Neural cell (in vitro differentiated cells): ENCODE measurements around the gene PFKFB3. TPM values are rescaled to one million over a fixed set of nuclear protein-coding genes. Genes with fewer than 3 reads are reported as not detected.

Source experiments
- H2AFZ ChIP-seq: fragments of 200-600, 300-800 bp; sonication (generic), shearing (Covaris generic); 2 replicates; pipeline ENCODE4 v1.6.0; 2014; ENCODE audit warnings: low read depth, mild to moderate bottlenecking, antibody characterized with exemption, low read length, moderate library complexity
- H3F3A ChIP-seq: fragments of 200-600 bp; shearing (Covaris generic); 2 replicates; pipeline ENCODE4 v1.6.1; 2016; ENCODE audit warnings: mild to moderate bottlenecking, moderate library complexity, mixed read lengths, antibody characterized with exemption, low read length; ENCODE audit not compliant: insufficient read depth, poor library complexity, severe bottlenecking
- H3K27ac ChIP-seq: fragments of 200-600, 300-800 bp; sonication (generic), shearing (Covaris generic); 2 replicates; pipeline ENCODE4 v1.5.1; 2014; ENCODE audit warnings: mild to moderate bottlenecking, low read length, moderate library complexity
- H3K27me3 ChIP-seq: fragments of 300-800, 200-600 bp; sonication (generic), shearing (Covaris generic); 2 replicates; pipeline ENCODE4 v1.6.0; 2014; ENCODE audit warnings: mild to moderate bottlenecking, low read depth, low read length, moderate library complexity; ENCODE audit not compliant: insufficient read depth
- H3K36me3 ChIP-seq: fragments of 300-800, 200-600 bp; sonication (generic), shearing (Covaris generic); 2 replicates; pipeline ENCODE4 v1.5.1; 2014; ENCODE audit warnings: mild to moderate bottlenecking, antibody characterized with exemption, low read length, moderate library complexity; ENCODE audit not compliant: insufficient read depth
- H3K4me2 ChIP-seq: fragments of 300-800, 200-600 bp; sonication (generic), shearing (Covaris generic); 2 replicates; pipeline ENCODE4 v1.6.0; 2014; ENCODE audit warnings: mild to moderate bottlenecking, low read length
- H3K4me3 ChIP-seq: fragments of 300-800, 200-600 bp; sonication (generic), shearing (Covaris generic); 2 replicates; pipeline ENCODE4 v1.5.1; 2014; ENCODE audit warnings: mild to moderate bottlenecking, low read length, moderate library complexity
- H3K79me2 ChIP-seq: fragments of 200-600 bp; shearing (Covaris generic); replicated peaks from 2 replicates; pipeline ENCODE4 v1.6.0; 2014; ENCODE audit warnings: mild to moderate bottlenecking, low read length, moderate library complexity; ENCODE audit not compliant: insufficient read depth
- H3K9ac ChIP-seq: fragments of 300-800, 200-600 bp; sonication (generic), shearing (Covaris generic); 2 replicates; pipeline ENCODE4 v1.6.1; 2016; ENCODE audit warnings: mild to moderate bottlenecking, low read length, mixed read lengths
- H3K9me2 ChIP-seq: fragments of 200-600 bp; shearing (Covaris generic); 2 replicates; pipeline ENCODE4 v1.6.1; 2016; ENCODE audit warnings: mild to moderate bottlenecking, low read length, mixed read lengths; ENCODE audit not compliant: insufficient read depth
- H3K9me3 ChIP-seq: fragments of 200-600, 300-800 bp; sonication (generic), shearing (Covaris generic); 2 replicates; pipeline ENCODE4 v1.6.1; 2016; ENCODE audit warnings: mild to moderate bottlenecking, mixed run types, low read length, moderate library complexity, mixed read lengths
- H4K20me1 ChIP-seq: fragments of 200-600 bp; shearing (Covaris generic); 2 replicates; pipeline ENCODE4 v1.6.1; 2016; ENCODE audit warnings: mild to moderate bottlenecking, mixed run types; ENCODE audit not compliant: insufficient read depth
- CTCF ChIP-seq: fragments of 450-650 bp; IDR thresholded peaks from 2 replicates; pipeline ENCODE4 v1.5.1; 2014; ENCODE audit warnings: antibody characterized with exemption, mild to moderate bottlenecking, moderate library complexity; ENCODE audit not compliant: poor library complexity, severe bottlenecking
- EP300 ChIP-seq: fragments of 450-650 bp; conservative IDR thresholded peaks from 2 replicates; pipeline ENCODE4 v1.6.1; 2014; ENCODE audit warnings: antibody characterized with exemption, mild to moderate bottlenecking, moderate library complexity; ENCODE audit not compliant: poor library complexity, severe bottlenecking
- EZH2 ChIP-seq: fragments of 200-600, 300-800 bp; shearing (Covaris generic), sonication (generic); IDR thresholded peaks from 2 replicates; pipeline ENCODE4 v1.6.1; 2014; ENCODE audit warnings: antibody characterized with exemption, low read length, borderline replicate concordance, mild to moderate bottlenecking; ENCODE audit not compliant: insufficient read depth, poor library complexity, severe bottlenecking
- MXI1 ChIP-seq: fragments of 450-650 bp; conservative IDR thresholded peaks from 2 replicates; pipeline ENCODE4 v1.6.1; 2014; ENCODE audit warnings: antibody characterized with exemption, mild to moderate bottlenecking; ENCODE audit not compliant: poor library complexity, severe bottlenecking
- POLR2AphosphoS5 ChIP-seq: IDR thresholded peaks from 2 replicates; pipeline ENCODE4 v1.6.1; 2012
- RAD21 ChIP-seq: fragments of 450-650 bp; conservative IDR thresholded peaks from 2 replicates; pipeline ENCODE4 v1.6.1; 2014; ENCODE audit warnings: antibody characterized with exemption, mild to moderate bottlenecking, moderate library complexity
- REST ChIP-seq: IDR thresholded peaks from 2 replicates; pipeline ENCODE4 v1.6.1; 2012; ENCODE audit warnings: borderline replicate concordance
- SMC3 ChIP-seq: fragments of 450-650 bp; conservative IDR thresholded peaks from 2 replicates; pipeline ENCODE4 v1.6.1; 2014; ENCODE audit warnings: antibody characterized with exemption, mild to moderate bottlenecking, moderate library complexity; ENCODE audit not compliant: poor library complexity
- TAF1 ChIP-seq: IDR thresholded peaks from 2 replicates; pipeline ENCODE4 v1.6.1; 2012; ENCODE audit warnings: low read depth
- polyA plus RNA-seq: library from polyadenylated mRNA; depleted of rRNA; stranded (reverse); fragments of >200 nt; gene quantifications from 2 replicates; pipeline ENCODE4 v1.2.3, GENCODE V29; 2014

PFKFB3 gene
- polyA plus RNA-seq, 1 donor from 2014 or later: 33.4 TPM

GRCh38 chr10:6234371-6234770 lies 31.6 kb downstream of the PFKFB3 start:
- TF ChIP-seq EP300 (no peak), TAF1 (no peak), CTCF (no peak), REST (no peak), RAD21 (no peak), EZH2 (no peak)
- Histone ChIP-seq H2AFZ (no peak overlapping the region), H3K9ac (no peak overlapping the region), H3K79me2 (no peaks in the 10 kb centered on the region), H3K4me2 (no peak overlapping the region), H3K4me3 (no peak overlapping the region), H3K9me2 (no peaks in the 10 kb centered on the region), H3K27ac (no peak overlapping the region), H4K20me1 (no peaks in the 10 kb centered on the region), H3K9me3 (no peaks in the 10 kb centered on the region), H3K27me3 (no peaks in the 10 kb centered on the region), H3F3A (no peaks in the 10 kb centered on the region), H3K36me3 (no peaks in the 10 kb centered on the region)

- no peaks in the 10 kb centered on the region for H3K9me2 ChIP-seq
- no peaks in the 10 kb centered on the region for H3K9me3 ChIP-seq
- TF ChIP-seq TAF1 (no peak), SMC3 (no peak), POLR2AphosphoS5 (no peak), RAD21 (no peak), CTCF (no peak), EP300 (no peak), MXI1 (no peak), REST (no peak), EZH2 (no peak)
- H3K4me3 ChIP-seq: no peak overlapping the region
- H2AFZ ChIP-seq: no peak overlapping the region
- H3K27ac ChIP-seq: no peak overlapping the region
- H3K36me3 ChIP-seq: no peaks in the 10 kb centered on the region
- no peak overlapping the region for H3K9ac ChIP-seq
- no peaks in the 10 kb centered on the region for H3F3A ChIP-seq
- no peaks in the 10 kb centered on the region for H3K79me2 ChIP-seq
- H3K4me2 ChIP-seq: no peak overlapping the region
- no peaks in the 10 kb centered on the region for H3K27me3 ChIP-seq
- no peaks in the 10 kb centered on the region for H4K20me1 ChIP-seq
Observed at GRCh38 chr10:6236349-6237198, 33.8 kb downstream of the PFKFB3 start.
